GM10847 (cell line): ENCODE measurements around the gene DQX1.

ENCODE experiments used
- POLR2A ChIP-seq: IDR thresholded peaks from 2 replicates; pipeline ENCODE4 v1.6.1; 2011; ENCODE audit not compliant: insufficient read length; ENCODE audit errors: extremely low read depth

DQX1 gene

GRCh38 chr2:74548285-74548899, 22.4 kb upstream of the DQX1 start:
- TF ChIP-seq POLR2A: no peak

- TF ChIP-seq POLR2A: no peak
These were observed 20.0 kb upstream of the DQX1 start for GRCh38 chr2:74546004-74546403.

- TF ChIP-seq POLR2A: no peak
These were observed 18.6 kb upstream of the DQX1 start for GRCh38 chr2:74544634-74545033.

- TF ChIP-seq POLR2A: no peak
These were observed 16.9 kb upstream of the DQX1 start for GRCh38 chr2:74542978-74543377.

GRCh38 chr2:74540291-74540690, 14.3 kb upstream of the DQX1 start:
- TF ChIP-seq POLR2A: no peak

GRCh38 chr2:74538881-74539339, 12.9 kb upstream of the DQX1 start:
- TF ChIP-seq POLR2A: no peak

GRCh38 chr2:74537140-74537539, 11.1 kb upstream of the DQX1 start:
- no peak for TF ChIP-seq POLR2A

- no peak for TF ChIP-seq POLR2A
These were observed 10.3 kb upstream of the DQX1 start for GRCh38 chr2:74536166-74536950.

- no peak for TF ChIP-seq POLR2A
These were observed 9.5 kb upstream of the DQX1 start for GRCh38 chr2:74535440-74535965.

- no peak for TF ChIP-seq POLR2A
These were observed 8.4 kb upstream of the DQX1 start for GRCh38 chr2:74534411-74534810.

GRCh38 chr2:74533464-74533863, 7.4 kb upstream of the DQX1 start:
- TF ChIP-seq POLR2A: no peak

GRCh38 chr2:74532222-74532621, 6.2 kb upstream of the DQX1 start:
- no peak for TF ChIP-seq POLR2A

GRCh38 chr2:74531666-74532065, 5.6 kb upstream of the DQX1 start:
- TF ChIP-seq POLR2A: no peak

GRCh38 chr2:74530239-74531187, 4.5 kb upstream of the DQX1 start:
- TF ChIP-seq POLR2A: no peak
